HEK293T (cell line): ENCODE results near the gene CPD.

ENCODE experiments used
- CTCF ChIA-PET: fragments of 350-600 bp; formaldehyde crosslinking; extraction: SDS; loops from one replicate; lab custom pipeline; 2021; ENCODE audit warnings: antibody characterized with exemption, inconsistent platforms; lab: Yijun Ruan, JAX
- POLR2A ChIA-PET: fragments of 350-600 bp; formaldehyde crosslinking; extraction: SDS; loops from one replicate; lab custom pipeline; 2020; ENCODE audit warnings: antibody characterized with exemption, inconsistent platforms; lab: Yijun Ruan, JAX
- DNase-seq: peaks from one replicate; pipeline ENCODE4 v3.0.0; 2012; ENCODE audit warnings: mixed read lengths; ENCODE audit errors: extremely low spot score
- ARNT ChIP-seq: fragments of 450-650 bp; IDR thresholded peaks from 2 replicates; pipeline ENCODE4 v1.6.1; 2017; ENCODE audit warnings: mild to moderate bottlenecking
- BHLHE40 ChIP-seq: fragments of 450-650 bp; IDR thresholded peaks from 2 replicates; pipeline ENCODE4 v1.6.1; 2016; ENCODE audit warnings: mild to moderate bottlenecking, moderate library complexity, borderline replicate concordance
- CTBP1 ChIP-seq: fragments of 450-650 bp; IDR thresholded peaks from 2 replicates; pipeline ENCODE4 v1.6.1; 2016; ENCODE audit warnings: borderline replicate concordance
- ELF4 ChIP-seq: fragments of 450-650 bp; IDR thresholded peaks from 2 replicates; pipeline ENCODE4 v1.6.1; 2017; ENCODE audit warnings: antibody characterized with exemption
- FOXA1 ChIP-seq: fragments of 450-650 bp; IDR thresholded peaks from 2 replicates; pipeline ENCODE4 v1.6.1; 2016; ENCODE audit warnings: mild to moderate bottlenecking
- FOXK2 ChIP-seq: fragments of 450-650 bp; IDR thresholded peaks from 2 replicates; pipeline ENCODE4 v1.6.1; 2016; ENCODE audit warnings: mild to moderate bottlenecking
- FOXM1 ChIP-seq: fragments of 450-650 bp; IDR thresholded peaks from 2 replicates; pipeline ENCODE4 v1.6.1; 2017; ENCODE audit warnings: mild to moderate bottlenecking, borderline replicate concordance
- HDGF ChIP-seq: fragments of 450-650 bp; IDR thresholded peaks from 2 replicates; pipeline ENCODE4 v1.6.1; 2017; ENCODE audit warnings: antibody characterized with exemption, borderline replicate concordance
- L3MBTL2 ChIP-seq: fragments of 450-650 bp; conservative IDR thresholded peaks from 2 replicates; pipeline ENCODE4 v1.6.1; 2016; ENCODE audit warnings: mild to moderate bottlenecking
- LEF1 ChIP-seq: fragments of 450-650 bp; IDR thresholded peaks from 2 replicates; pipeline ENCODE4 v1.6.1; 2017; ENCODE audit warnings: mild to moderate bottlenecking, borderline replicate concordance
- NFRKB ChIP-seq: fragments of 450-650 bp; IDR thresholded peaks from 2 replicates; pipeline ENCODE4 v1.6.1; 2016; ENCODE audit warnings: mild to moderate bottlenecking, moderate library complexity
- PKNOX1 ChIP-seq: fragments of 450-650 bp; IDR thresholded peaks from 2 replicates; pipeline ENCODE4 v1.6.1; 2016
- SP1 ChIP-seq: fragments of 450-650 bp; IDR thresholded peaks from 2 replicates; pipeline ENCODE4 v1.6.1; 2017
- SUZ12 ChIP-seq: fragments of 450-650 bp; IDR thresholded peaks from 2 replicates; pipeline ENCODE4 v1.6.1; 2016; ENCODE audit warnings: mild to moderate bottlenecking
- TARDBP ChIP-seq: fragments of 450-650 bp; IDR thresholded peaks from 2 replicates; pipeline ENCODE4 v1.6.1; 2016
- ZNF384 ChIP-seq: fragments of 450-650 bp; IDR thresholded peaks from 2 replicates; pipeline ENCODE4 v1.6.1; 2016

CPD gene

GRCh38 chr17:30360086-30360808 lies 18.5 kb upstream of the CPD start:
- ChIA-PET POLR2A (no interaction called here), CTCF (no interaction called here)
- no peak for DNase-seq
- TF ChIP-seq LEF1: no peak
- no peak for TF ChIP-seq TARDBP
- TF ChIP-seq CTBP1: no peak
- no peak for TF ChIP-seq BHLHE40
- no peak for TF ChIP-seq PKNOX1
- no peak for TF ChIP-seq SUZ12
- TF ChIP-seq HDGF: no peak
- no peak for TF ChIP-seq ZNF384
- TF ChIP-seq L3MBTL2: no peak
- no peak for TF ChIP-seq FOXM1

GRCh38 chr17:30361766-30362279 lies 16.9 kb upstream of the CPD start:
- TF ChIP-seq ZNF384 (no peak), SP1 (no peak), FOXK2 (no peak), PKNOX1 (no peak), ARNT (no peak), ELF4 (no peak), BHLHE40 (no peak), HDGF (no peak), FOXM1 (no peak), SUZ12 (no peak), CTBP1 (no peak)
- POLR2A ChIA-PET: no interaction called here
- DNase-seq: no peak
- CTCF ChIA-PET: no interaction called here

GRCh38 chr17:30363715-30364202 lies 15.0 kb upstream of the CPD start:
- TF ChIP-seq FOXM1 (no peak), BHLHE40 (no peak), CTBP1 (no peak)
- no peak for DNase-seq
- POLR2A ChIA-PET: no interaction called here
- CTCF ChIA-PET: no interaction called here

GRCh38 chr17:30366536-30366935 lies 12.2 kb upstream of the CPD start:
- ChIA-PET POLR2A (interaction anchor here (0.8 kb wide), 1 partner anchor 21 kb away, joined by 3 read pairs; no protein-coding TSS in a partner anchor), CTCF (interaction anchor here (1.0 kb wide), 1 partner anchor 26 kb away, joined by 5 read pairs; no protein-coding TSS in a partner anchor)

GRCh38 chr17:30368912-30369720 lies 9.6 kb upstream of the CPD start:
- TF ChIP-seq ELF4 (no peak), FOXK2 (no peak), SP1 (no peak), L3MBTL2 (no peak), BHLHE40 (no peak), TARDBP (no peak), ZNF384 (no peak), LEF1 (no peak), FOXA1 (no peak), NFRKB (no peak), PKNOX1 (no peak), ARNT (no peak), CTBP1 (no peak), HDGF (no peak), FOXM1 (no peak)
- DNase-seq: no peak
- ChIA-PET CTCF (no interaction called here), POLR2A (no interaction called here)

More at GRCh38 chr17:30366536-30366935, 12.2 kb upstream of the CPD start:
- no peak for TF ChIP-seq SUZ12
- no peak for TF ChIP-seq HDGF
- no peak for DNase-seq

- CTCF ChIA-PET: no interaction called here
- TF ChIP-seq SUZ12 (no peak), ELF4 (no peak), LEF1 (no peak), FOXM1 (no peak), HDGF (no peak), SP1 (no peak), ZNF384 (no peak), L3MBTL2 (no peak), NFRKB (no peak), FOXK2 (no peak), ARNT (no peak)
- POLR2A ChIA-PET: no interaction called here
- DNase-seq: no peak
Measured at GRCh38 chr17:30369995-30370394, 8.7 kb upstream of the CPD start.
